Endodermal cell (in vitro differentiated cells): ENCODE data around the gene AMIGO1. TPM values are rescaled to one million over a fixed set of nuclear protein-coding genes. Genes with fewer than 3 reads are reported as not detected.

Source experiments
- DNase-seq: peaks from one replicate; pipeline ENCODE4 v3.0.0-alpha.2; 2017
- H3K27ac ChIP-seq: 2 replicates; pipeline ENCODE4 v1.5.1; 2013; ENCODE audit warnings: mild to moderate bottlenecking, low read depth, low read length, moderate library complexity
- H3K27me3 ChIP-seq: 2 replicates; pipeline ENCODE4 v1.6.1; 2013; ENCODE audit warnings: mild to moderate bottlenecking, low read length, moderate library complexity; ENCODE audit not compliant: insufficient read depth, control insufficient read depth, poor library complexity, severe bottlenecking
- H3K36me3 ChIP-seq: 2 replicates; pipeline ENCODE4 v1.7.0; 2013; ENCODE audit warnings: mild to moderate bottlenecking, low read length, moderate library complexity; ENCODE audit not compliant: control insufficient read depth, insufficient read depth
- H3K4me1 ChIP-seq: one replicate; pipeline ENCODE4 v1.7.0; 2013; ENCODE audit warnings: low read length; ENCODE audit not compliant: control insufficient read depth, insufficient read depth
- H3K4me3 ChIP-seq: 2 replicates; pipeline ENCODE4 v1.5.1; 2013; ENCODE audit warnings: mild to moderate bottlenecking, low read length, moderate library complexity
- H3K9ac ChIP-seq: 2 replicates; pipeline ENCODE4 v1.6.1; 2013; ENCODE audit warnings: mild to moderate bottlenecking, low read length, moderate library complexity; ENCODE audit not compliant: poor library complexity, severe bottlenecking; ENCODE audit errors: extremely low read depth
- H3K9me3 ChIP-seq: 2 replicates; pipeline ENCODE4 v1.6.1; 2013; ENCODE audit warnings: mild to moderate bottlenecking, low read length, moderate library complexity; ENCODE audit not compliant: control insufficient read depth
- H3K27ac Mint-ChIP-seq: 2 replicates; pipeline ENCODE4 v1.8.0; 2020; ENCODE audit warnings: mixed read lengths
- H3K27me3 Mint-ChIP-seq: 2 replicates; pipeline ENCODE4 v1.8.0; 2021; ENCODE audit warnings: mild to moderate bottlenecking, mixed read lengths; ENCODE audit not compliant: insufficient read depth
- H3K36me3 Mint-ChIP-seq: 2 replicates; pipeline ENCODE4 v1.8.0; 2020; ENCODE audit warnings: low read depth, mixed read lengths
- H3K4me1 Mint-ChIP-seq: 2 replicates; pipeline ENCODE4 v1.8.0; 2020; ENCODE audit warnings: mixed read lengths
- H3K4me3 Mint-ChIP-seq: 2 replicates; pipeline ENCODE4 v1.8.0; 2020; ENCODE audit warnings: mild to moderate bottlenecking, moderate library complexity, mixed read lengths
- H3K9me3 Mint-ChIP-seq: 2 replicates; pipeline ENCODE4 v1.8.0; 2020; ENCODE audit warnings: mild to moderate bottlenecking, mixed read lengths
- CTCF ChIP-seq: fragments of 200-600 bp; sonication (generic); conservative IDR thresholded peaks from 2 replicates; pipeline ENCODE4 v1.5.0; 2021; ENCODE audit warnings: antibody characterized with exemption, mild to moderate bottlenecking
- WGBS, 2 experiments: methylation state at CpG; one replicate each; pipeline versions ENCODE4 v1.1.5 to v1.1.7; 2013; ENCODE audit warnings: missing lambda C conversion rate in 2 of 2, mixed read lengths in 1 of 2; ENCODE audit not compliant: insufficient coverage in 1 of 2, insufficient read length in 1 of 2; 5-methylcytosine and 5-hydroxymethylcytosine counted together
- total RNA-seq, 2 donors: library from RNA; stranded (reverse); fragmentation: NEBNext Ultra II Directional in 1 of 2; extraction: Animal tissue kit (Norgen Biotek cat#: 25700) in 1 of 2; gene quantifications; 2 replicates in 1 of 2; 3 replicates in 1 of 2; pipeline ENCODE4 v1.2.1, GENCODE V29; 2021

AMIGO1 gene
- total RNA-seq, 2 donors from 2014 or later = 2.4 to 2.7 TPM

GRCh38 chr1:109468061-109468460 lies 41.5 kb downstream of the AMIGO1 start:
- peaks cover 3% of the 10 kb centered on the region for H3K4me1 Mint-ChIP-seq
- no peaks in the 10 kb centered on the region for H3K36me3 Mint-ChIP-seq
- Histone ChIP-seq H3K4me1 (no peaks in the 10 kb centered on the region), H3K9me3 (no peaks in the 10 kb centered on the region), H3K27me3 (peaks cover 69% of the 10 kb centered on the region), H3K9ac (no peak overlapping the region), H3K4me3 (no peak overlapping the region), H3K36me3 (no peaks in the 10 kb centered on the region), H3K27ac (no peak overlapping the region)
- no peak overlapping the region for H3K4me3 Mint-ChIP-seq
- WGBS, 2 experiments = 75 to 86% methylated on average over 1 of the region's 1 CpG
- no peak overlapping the region for H3K27ac Mint-ChIP-seq
- TF ChIP-seq CTCF = no peak
- DNase-seq = no peak
- no peaks in the 10 kb centered on the region for H3K9me3 Mint-ChIP-seq
- peaks cover 70% of the 10 kb centered on the region for H3K27me3 Mint-ChIP-seq

- DNase-seq = peak; percentile 68
- TF ChIP-seq CTCF = no peak
- Histone ChIP-seq H3K36me3 (no peaks in the 10 kb centered on the region), H3K27ac (no peak overlapping the region), H3K27me3 (peaks cover 77% of the 10 kb centered on the region), H3K9ac (no peak overlapping the region), H3K4me3 (no peak overlapping the region), H3K4me1 (no peaks in the 10 kb centered on the region), H3K9me3 (no peaks in the 10 kb centered on the region)
- 19 to 34% methylated on average over 5 to 22 of the region's 23 CpGs for WGBS, 2 experiments
- Mint-ChIP-seq H3K36me3 (no peaks in the 10 kb centered on the region), H3K4me1 (peaks cover 3% of the 10 kb centered on the region), H3K4me3 (peak overlapping the region; percentile 56), H3K27me3 (peaks cover 77% of the 10 kb centered on the region), H3K27ac (no peak overlapping the region), H3K9me3 (no peaks in the 10 kb centered on the region)
Measured at GRCh38 chr1:109467301-109467777, 42.2 kb downstream of the AMIGO1 start.

- WGBS, 2 experiments = 0% methylated on average over 19 to 86 of the region's 88 CpGs
- TF ChIP-seq CTCF = peak; percentile 22
- Mint-ChIP-seq H3K27ac (no peak within 1 kb of the TSS), H3K36me3 (no peaks in the 10 kb centered on the region), H3K27me3 (peaks cover 83% of the 10 kb centered on the region), H3K9me3 (no peaks in the 10 kb centered on the region), H3K4me3 (peak within 1 kb of the TSS; percentile 56), H3K4me1 (peaks cover 3% of the 10 kb centered on the region)
- Histone ChIP-seq H3K4me3 (peak within 1 kb of the TSS; percentile 77), H3K27ac (no peak within 1 kb of the TSS), H3K9ac (no peak within 1 kb of the TSS), H3K9me3 (no peaks in the 10 kb centered on the region), H3K36me3 (no peaks in the 10 kb centered on the region), H3K4me1 (no peaks in the 10 kb centered on the region), H3K27me3 (peaks cover 79% of the 10 kb centered on the region)
- peak; percentile 85 for DNase-seq
Measured at GRCh38 chr1:109466452-109467300, 42.9 kb downstream of the AMIGO1 start, which contains the start of gene SYPL2. TSS of gene SYPL2 (plus strand) at chr1:109466546. CDS start at chr1:109466844, 298 bp downstream.
